Testis (tissue), 2 donors: ENCODE data around the gene SPPL2B.

Experiments
- CTCF ChIP-seq, 3 experiments: fragments of 450-650 bp in 2 of 3; fragments of 200-600 bp in 1 of 3; sonication (generic) in 1 of 3; IDR thresholded peaks; one replicate each; pipeline ENCODE4 v1.5.1; 2016 to 2019; ENCODE audit warnings: antibody characterized with exemption in 3 of 3, mild to moderate bottlenecking in 2 of 3, moderate library complexity in 1 of 3
- POLR2A ChIP-seq: fragments of 450-650 bp; IDR thresholded peaks from one replicate; pipeline ENCODE4 v1.6.1; 2017; ENCODE audit warnings: antibody characterized with exemption, mild to moderate bottlenecking, moderate library complexity

GRCh38 chr19:2317756-2318155 lies 10.7 kb upstream of the SPPL2B start:
- TF ChIP-seq CTCF (IDR thresholded peaks at IDR 0.05): no peak
- TF ChIP-seq POLR2A: no peak
